ENCODE data around the gene NAV2. TPM values are rescaled to one million over a fixed set of nuclear protein-coding genes. Genes with fewer than 3 reads are reported as not detected.

Gene NAV2
- total RNA-seq, 4 donors from 2014 or later: 9.1 to 34.7 (median 22.2) TPM

DNA sequence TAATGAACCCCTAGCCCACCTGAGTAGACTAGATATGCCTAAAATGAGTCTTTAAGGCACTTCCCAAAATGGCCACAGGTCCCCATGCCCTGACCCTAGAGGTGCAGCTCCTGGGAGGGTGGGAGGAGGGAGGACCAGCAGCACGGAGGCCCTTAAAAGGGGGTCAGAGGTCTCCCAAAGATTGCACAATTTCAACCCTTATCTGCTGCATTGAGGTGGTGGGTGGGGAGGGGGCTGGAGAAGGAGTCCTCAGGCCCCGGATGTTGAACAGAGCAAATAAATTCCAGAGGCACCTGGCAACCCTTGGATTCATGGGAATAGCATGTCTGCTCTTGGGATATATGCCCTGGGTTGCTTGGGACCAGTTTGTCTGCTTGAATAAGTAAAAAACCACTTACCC is 57.6 kb downstream of the NAV2 start:
- Histone ChIP-seq H3K4me1 (no peaks in the 10 kb centered on the region), H3K4me3 (no peak overlapping the region), H3K27me3 (no peaks in the 10 kb centered on the region), H3K9me3 (no peaks in the 10 kb centered on the region), H3K27ac (no peak overlapping the region), H3K36me3 (no peaks in the 10 kb centered on the region)
- no peak for DNase-seq (ENCODE audit: low spot score in 2 of 2)
- WGBS: 36% methylated on average over 2 of the region's 2 CpGs
- TF ChIP-seq, protein P1, sequence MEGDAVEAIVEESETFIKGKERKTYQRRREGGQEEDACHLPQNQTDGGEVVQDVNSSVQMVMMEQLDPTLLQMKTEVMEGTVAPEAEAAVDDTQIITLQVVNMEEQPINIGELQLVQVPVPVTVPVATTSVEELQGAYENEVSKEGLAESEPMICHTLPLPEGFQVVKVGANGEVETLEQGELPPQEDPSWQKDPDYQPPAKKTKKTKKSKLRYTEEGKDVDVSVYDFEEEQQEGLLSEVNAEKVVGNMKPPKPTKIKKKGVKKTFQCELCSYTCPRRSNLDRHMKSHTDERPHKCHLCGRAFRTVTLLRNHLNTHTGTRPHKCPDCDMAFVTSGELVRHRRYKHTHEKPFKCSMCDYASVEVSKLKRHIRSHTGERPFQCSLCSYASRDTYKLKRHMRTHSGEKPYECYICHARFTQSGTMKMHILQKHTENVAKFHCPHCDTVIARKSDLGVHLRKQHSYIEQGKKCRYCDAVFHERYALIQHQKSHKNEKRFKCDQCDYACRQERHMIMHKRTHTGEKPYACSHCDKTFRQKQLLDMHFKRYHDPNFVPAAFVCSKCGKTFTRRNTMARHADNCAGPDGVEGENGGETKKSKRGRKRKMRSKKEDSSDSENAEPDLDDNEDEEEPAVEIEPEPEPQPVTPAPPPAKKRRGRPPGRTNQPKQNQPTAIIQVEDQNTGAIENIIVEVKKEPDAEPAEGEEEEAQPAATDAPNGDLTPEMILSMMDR (IDR thresholded peaks at IDR 0.05): no peak
- no peak for TF ChIP-seq POLR2AphosphoS5 (IDR thresholded peaks at IDR 0.05)
- TF ChIP-seq POLR2A (IDR thresholded peaks at IDR 0.05): no peak
- TF ChIP-seq EP300 (IDR thresholded peaks at IDR 0.05): no peak

- no peak for TF ChIP-seq EP300 (IDR thresholded peaks at IDR 0.05)
- no peak for TF ChIP-seq POLR2AphosphoS5 (IDR thresholded peaks at IDR 0.05)
- TF ChIP-seq POLR2A (IDR thresholded peaks at IDR 0.05): no peak
- TF ChIP-seq, protein P1 (IDR thresholded peaks at IDR 0.05): no peak
- no peaks in the 10 kb centered on the region for H3K4me1 ChIP-seq
- DNase-seq (ENCODE audit: low spot score in 2 of 2): no peak
- WGBS: 82% methylated on average over 4 of the region's 4 CpGs
- H3K27ac ChIP-seq: no peak overlapping the region
- no peak overlapping the region for H3K4me3 ChIP-seq
- peaks cover 7% of the 10 kb centered on the region for H3K27me3 ChIP-seq
- no peaks in the 10 kb centered on the region for H3K9me3 ChIP-seq
- no peaks in the 10 kb centered on the region for H3K36me3 ChIP-seq
Observed at GRCh38 chr11:19771463-19771862, 58.8 kb downstream of the NAV2 start.

- 79% methylated on average over 4 of the region's 4 CpGs for WGBS
- TF ChIP-seq POLR2AphosphoS5 (IDR thresholded peaks at IDR 0.05) (no peak), EP300 (IDR thresholded peaks at IDR 0.05) (no peak), POLR2A (IDR thresholded peaks at IDR 0.05) (no peak)
- TF ChIP-seq, protein P1 (IDR thresholded peaks at IDR 0.05): no peak
- DNase-seq (ENCODE audit: low spot score in 2 of 2): no peak
- no peak overlapping the region for H3K4me3 ChIP-seq
- peaks cover 16% of the 10 kb centered on the region for H3K27me3 ChIP-seq
- H3K36me3 ChIP-seq: no peaks in the 10 kb centered on the region
- no peaks in the 10 kb centered on the region for H3K9me3 ChIP-seq
- peaks cover 9% of the 10 kb centered on the region for H3K4me1 ChIP-seq
- H3K27ac ChIP-seq: no peak overlapping the region
Observed at GRCh38 chr11:19772480-19772879, 59.8 kb downstream of the NAV2 start.

DNA sequence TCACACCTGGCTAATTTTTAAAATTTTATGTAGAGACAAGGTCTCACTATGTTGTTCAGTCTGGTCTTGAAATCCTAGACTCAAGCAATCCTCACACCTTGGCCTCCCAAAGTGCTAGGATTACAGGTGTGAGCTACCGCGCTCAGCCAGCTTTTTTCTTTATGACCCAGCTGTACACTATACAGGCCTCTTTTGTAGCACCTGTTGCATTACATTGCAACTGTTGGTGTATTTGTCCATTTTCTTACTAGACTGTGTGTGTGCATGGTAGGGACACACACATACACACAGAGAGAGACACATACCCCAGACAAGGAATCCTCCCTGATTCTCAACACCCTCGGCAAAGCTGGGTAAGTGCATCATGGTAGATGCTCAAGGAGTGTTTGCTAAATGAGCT is 61.7 kb downstream of the NAV2 start:
- peaks cover 11% of the 10 kb centered on the region for H3K4me1 ChIP-seq
- no peak for TF ChIP-seq POLR2A (IDR thresholded peaks at IDR 0.05)
- no peak for TF ChIP-seq EP300 (IDR thresholded peaks at IDR 0.05)
- no peak for TF ChIP-seq POLR2AphosphoS5 (IDR thresholded peaks at IDR 0.05)
- TF ChIP-seq, protein P1 (IDR thresholded peaks at IDR 0.05): no peak
- 100% methylated on average over 3 of the region's 3 CpGs for WGBS
- DNase-seq (ENCODE audit: low spot score in 2 of 2): no peak
- H3K9me3 ChIP-seq: no peaks in the 10 kb centered on the region
- H3K27me3 ChIP-seq: peaks cover 16% of the 10 kb centered on the region
- no peak overlapping the region for H3K4me3 ChIP-seq
- H3K27ac ChIP-seq: no peak overlapping the region
- H3K36me3 ChIP-seq: no peaks in the 10 kb centered on the region

- no peak for TF ChIP-seq POLR2AphosphoS5 (IDR thresholded peaks at IDR 0.05)
- no peak for TF ChIP-seq EP300 (IDR thresholded peaks at IDR 0.05)
- TF ChIP-seq, protein P1 (IDR thresholded peaks at IDR 0.05): no peak
- TF ChIP-seq POLR2A (IDR thresholded peaks at IDR 0.05): no peak
- no peak overlapping the region for H3K4me3 ChIP-seq
- WGBS: 75% methylated on average over 3 of the region's 3 CpGs
- H3K27ac ChIP-seq: no peak overlapping the region
- peaks cover 11% of the 10 kb centered on the region for H3K4me1 ChIP-seq
- peaks cover 16% of the 10 kb centered on the region for H3K27me3 ChIP-seq
- H3K36me3 ChIP-seq: no peaks in the 10 kb centered on the region
- no peak for DNase-seq (ENCODE audit: low spot score in 2 of 2)
- no peaks in the 10 kb centered on the region for H3K9me3 ChIP-seq
Observed at GRCh38 chr11:19774817-19775580, 62.4 kb downstream of the NAV2 start.
